Mammary epithelial cell (primary cell): ENCODE results near the gene RHOA.

Experiments
- EZH2 ChIP-seq: IDR thresholded peaks from 2 replicates; pipeline ENCODE4 v1.6.1; 2012; ENCODE audit warnings: low read length, inconsistent platforms, borderline replicate concordance
- TF ChIP-seq, protein P1 (sequence below), 2 donors: IDR thresholded peaks in 1 of 2; conservative IDR thresholded peaks in 1 of 2; 2 replicates each; pipeline ENCODE4 v1.5.1; 2011 to 2012; ENCODE audit warnings: inconsistent platforms in 2 of 2, low read length in 2 of 2, mild to moderate bottlenecking in 2 of 2, control low read depth in 1 of 2, low read depth in 1 of 2; ENCODE audit not compliant: insufficient read depth in 1 of 2; ENCODE audit errors: extremely low read depth in 1 of 2

DNA sequence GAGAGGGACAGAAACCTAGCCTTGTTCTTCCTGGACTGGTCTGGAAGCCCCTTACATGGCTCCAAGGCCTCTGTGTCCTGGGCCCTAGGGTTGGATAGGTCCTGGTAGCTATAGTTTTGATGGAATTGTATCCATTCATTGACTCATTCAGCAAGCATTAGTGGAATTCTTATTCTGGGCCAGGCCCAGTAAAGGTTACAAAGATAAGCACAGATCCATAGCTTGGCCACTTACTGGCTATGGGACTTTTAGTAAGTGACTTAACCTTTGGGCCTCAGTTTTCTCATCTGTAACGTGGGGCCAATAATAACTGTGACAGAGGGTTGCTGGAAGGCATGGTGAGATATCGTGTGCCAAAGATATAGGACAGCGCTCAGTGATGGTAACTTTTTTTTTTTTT is 44.7 kb upstream of the RHOA start:
- TF ChIP-seq, protein P1, sequence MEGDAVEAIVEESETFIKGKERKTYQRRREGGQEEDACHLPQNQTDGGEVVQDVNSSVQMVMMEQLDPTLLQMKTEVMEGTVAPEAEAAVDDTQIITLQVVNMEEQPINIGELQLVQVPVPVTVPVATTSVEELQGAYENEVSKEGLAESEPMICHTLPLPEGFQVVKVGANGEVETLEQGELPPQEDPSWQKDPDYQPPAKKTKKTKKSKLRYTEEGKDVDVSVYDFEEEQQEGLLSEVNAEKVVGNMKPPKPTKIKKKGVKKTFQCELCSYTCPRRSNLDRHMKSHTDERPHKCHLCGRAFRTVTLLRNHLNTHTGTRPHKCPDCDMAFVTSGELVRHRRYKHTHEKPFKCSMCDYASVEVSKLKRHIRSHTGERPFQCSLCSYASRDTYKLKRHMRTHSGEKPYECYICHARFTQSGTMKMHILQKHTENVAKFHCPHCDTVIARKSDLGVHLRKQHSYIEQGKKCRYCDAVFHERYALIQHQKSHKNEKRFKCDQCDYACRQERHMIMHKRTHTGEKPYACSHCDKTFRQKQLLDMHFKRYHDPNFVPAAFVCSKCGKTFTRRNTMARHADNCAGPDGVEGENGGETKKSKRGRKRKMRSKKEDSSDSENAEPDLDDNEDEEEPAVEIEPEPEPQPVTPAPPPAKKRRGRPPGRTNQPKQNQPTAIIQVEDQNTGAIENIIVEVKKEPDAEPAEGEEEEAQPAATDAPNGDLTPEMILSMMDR (conservative IDR thresholded peaks at IDR 0.05 in 1 of 2, IDR thresholded peaks at IDR 0.05 in 1 of 2; ENCODE audit: extremely low read depth in 1 of 2, insufficient read depth in 1 of 2, low read depth in 1 of 2, low read length in 2 of 2), result no peak
- TF ChIP-seq EZH2, result no peak
